DND-41 (cell line): Measurements from ENCODE around the gene MAP6.

ENCODE experiments used
- ATAC-seq: fragments of 200-7000 bp; cut with Tn5 transposase; 3 replicates; pipeline ENCODE4 v1.9.1; 2021; ENCODE audit warnings: low read depth; ENCODE audit not compliant: insufficient read depth
- DNase-seq: peaks from one replicate; pipeline ENCODE4 v3.0.0-alpha.2; 2020
- H2AFZ ChIP-seq: 2 replicates; pipeline ENCODE4 v1.6.0; 2012; ENCODE audit warnings: low read depth, low read length
- H3K27ac ChIP-seq: 2 replicates; pipeline ENCODE4 v1.5.1; 2012; ENCODE audit warnings: low read length, inconsistent platforms
- H3K27me3 ChIP-seq: fragments of 200-600 bp; sonication (generic); 2 replicates; pipeline ENCODE4 v1.6.0; 2012; ENCODE audit warnings: low read length, mild to moderate bottlenecking, inconsistent platforms; ENCODE audit not compliant: insufficient read depth, poor library complexity
- H3K36me3 ChIP-seq: 2 replicates; pipeline ENCODE4 v1.5.1; 2012; ENCODE audit warnings: low read length, inconsistent platforms; ENCODE audit not compliant: insufficient read depth
- H3K4me1 ChIP-seq: 2 replicates; pipeline ENCODE4 v1.5.1; 2012; ENCODE audit warnings: mild to moderate bottlenecking, low read length; ENCODE audit not compliant: insufficient read depth
- H3K4me2 ChIP-seq: 2 replicates; pipeline ENCODE4 v1.6.0; 2012; ENCODE audit warnings: mild to moderate bottlenecking, moderate library complexity, low read length, inconsistent platforms; ENCODE audit not compliant: insufficient read depth
- H3K4me3 ChIP-seq, 2 experiments: fragments of 200-600 bp in 1 of 2; shearing (Covaris generic) in 1 of 2; 2 replicates each; pipeline ENCODE4 v1.5.1; 2012 to 2016; ENCODE audit warnings: inconsistent platforms in 2 of 2, low read length in 2 of 2, mild to moderate bottlenecking in 2 of 2, low read depth in 1 of 2, moderate library complexity in 1 of 2
- H3K79me2 ChIP-seq: 2 replicates; pipeline ENCODE4 v1.6.0; 2012; ENCODE audit warnings: low read length, inconsistent platforms; ENCODE audit not compliant: insufficient read depth
- H3K9ac ChIP-seq: 2 replicates; pipeline ENCODE4 v1.6.0; 2012; ENCODE audit warnings: low read depth, mild to moderate bottlenecking, inconsistent platforms, low read length, moderate library complexity
- H3K9me3 ChIP-seq: 2 replicates; pipeline ENCODE4 v1.5.1; 2012; ENCODE audit warnings: low read length, moderate library complexity, mild to moderate bottlenecking, inconsistent platforms; ENCODE audit not compliant: insufficient read depth, severe bottlenecking
- H4K20me1 ChIP-seq: 2 replicates; pipeline ENCODE4 v1.6.0; 2012; ENCODE audit warnings: low read length; ENCODE audit not compliant: insufficient read depth
- EZH2 ChIP-seq: IDR thresholded peaks from 3 replicates; pipeline ENCODE4 v1.6.1; 2012; ENCODE audit warnings: borderline replicate concordance, low read depth, mild to moderate bottlenecking, moderate library complexity, low read length, inconsistent platforms; ENCODE audit not compliant: severe bottlenecking
- TF ChIP-seq, protein P1 (sequence below): IDR thresholded peaks from 2 replicates; pipeline ENCODE4 v1.5.1; 2012; ENCODE audit warnings: borderline replicate concordance, low read length, moderate library complexity, mild to moderate bottlenecking; ENCODE audit not compliant: poor library complexity, severe bottlenecking; ENCODE audit errors: extremely low read depth

MAP6 gene

GRCh38 chr11:75667831-75668450 lies 897 bp downstream of the MAP6 start:
- Histone ChIP-seq H4K20me1 (0 out of 2 replicates have a peak, but pooled peaks cover 2% of the 10 kb centered on the region), H3K4me1 (no peaks in the 10 kb centered on the region), H3K4me3 (no peak overlapping the region), H3K9ac (no peak overlapping the region), H3K27ac (no peak overlapping the region), H2AFZ (no peak overlapping the region), H3K4me2 (no peak overlapping the region), H3K9me3 (no peaks in the 10 kb centered on the region), H3K36me3 (no peaks in the 10 kb centered on the region), H3K27me3 (peaks cover 12% of the 10 kb centered on the region), H3K79me2 (no peaks in the 10 kb centered on the region)
- no peak for ATAC-seq
- no peak for DNase-seq
- TF ChIP-seq EZH2, result no peak
- TF ChIP-seq, protein P1, sequence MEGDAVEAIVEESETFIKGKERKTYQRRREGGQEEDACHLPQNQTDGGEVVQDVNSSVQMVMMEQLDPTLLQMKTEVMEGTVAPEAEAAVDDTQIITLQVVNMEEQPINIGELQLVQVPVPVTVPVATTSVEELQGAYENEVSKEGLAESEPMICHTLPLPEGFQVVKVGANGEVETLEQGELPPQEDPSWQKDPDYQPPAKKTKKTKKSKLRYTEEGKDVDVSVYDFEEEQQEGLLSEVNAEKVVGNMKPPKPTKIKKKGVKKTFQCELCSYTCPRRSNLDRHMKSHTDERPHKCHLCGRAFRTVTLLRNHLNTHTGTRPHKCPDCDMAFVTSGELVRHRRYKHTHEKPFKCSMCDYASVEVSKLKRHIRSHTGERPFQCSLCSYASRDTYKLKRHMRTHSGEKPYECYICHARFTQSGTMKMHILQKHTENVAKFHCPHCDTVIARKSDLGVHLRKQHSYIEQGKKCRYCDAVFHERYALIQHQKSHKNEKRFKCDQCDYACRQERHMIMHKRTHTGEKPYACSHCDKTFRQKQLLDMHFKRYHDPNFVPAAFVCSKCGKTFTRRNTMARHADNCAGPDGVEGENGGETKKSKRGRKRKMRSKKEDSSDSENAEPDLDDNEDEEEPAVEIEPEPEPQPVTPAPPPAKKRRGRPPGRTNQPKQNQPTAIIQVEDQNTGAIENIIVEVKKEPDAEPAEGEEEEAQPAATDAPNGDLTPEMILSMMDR, result no peak

DNA sequence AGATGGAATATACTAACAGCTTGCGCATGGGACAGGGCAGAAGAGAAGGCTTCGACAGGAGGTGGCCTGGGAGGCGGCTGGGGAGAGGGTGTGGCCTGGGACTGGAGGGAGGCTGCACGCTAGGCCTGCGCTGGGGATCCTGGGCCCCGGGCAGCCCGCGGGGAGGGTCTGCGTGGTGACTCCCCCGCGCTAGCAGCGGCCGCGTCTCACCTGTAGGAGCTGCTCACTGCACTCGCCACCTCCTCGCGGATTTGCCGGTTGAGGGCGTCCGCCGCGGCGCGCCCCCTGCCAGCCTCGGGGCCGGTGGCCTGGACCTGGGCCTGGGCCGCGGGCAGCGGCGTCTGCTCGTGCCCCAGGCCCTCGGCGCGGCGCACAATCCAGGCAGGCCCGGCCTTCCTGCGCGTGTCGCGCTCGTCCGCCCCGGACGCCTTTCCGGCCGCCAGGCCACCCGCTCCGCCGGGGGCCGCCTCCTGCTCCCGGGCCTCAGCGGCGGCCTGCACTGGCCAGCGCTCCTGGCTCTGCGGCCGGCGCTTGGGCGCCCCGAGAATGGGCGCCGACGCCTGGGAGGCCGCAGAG lies 1.5 kb downstream of the MAP6 start:
- Histone ChIP-seq H4K20me1 (0 out of 2 replicates have a peak, but pooled peaks cover 2% of the 10 kb centered on the region), H3K79me2 (no peaks in the 10 kb centered on the region), H3K9me3 (no peaks in the 10 kb centered on the region), H3K4me2 (no peak overlapping the region), H3K36me3 (no peaks in the 10 kb centered on the region), H3K27ac (no peak overlapping the region), H3K4me1 (no peaks in the 10 kb centered on the region), H3K27me3 (peaks cover 12% of the 10 kb centered on the region), H3K4me3 (no peak overlapping the region), H3K9ac (no peak overlapping the region), H2AFZ (no peak overlapping the region)
- DNase-seq (no peak), ATAC-seq (no peak)
- TF ChIP-seq EZH2, result no peak
- TF ChIP-seq, protein P1, result no peak

- peaks cover 12% of the 10 kb centered on the region for H3K27me3 ChIP-seq
- TF ChIP-seq, protein P1, result no peak
- no peak for TF ChIP-seq EZH2
- no peak overlapping the region for H2AFZ ChIP-seq
- no peaks in the 10 kb centered on the region for H3K79me2 ChIP-seq
- H4K20me1 ChIP-seq, result 0 out of 2 replicates have a peak, but pooled peaks cover 2% of the 10 kb centered on the region
- H3K4me2 ChIP-seq, result no peak overlapping the region
- no peak for DNase-seq
- H3K9me3 ChIP-seq, result no peaks in the 10 kb centered on the region
- H3K9ac ChIP-seq, result no peak overlapping the region
- no peaks in the 10 kb centered on the region for H3K4me1 ChIP-seq
- no peak overlapping the region for H3K27ac ChIP-seq
- ATAC-seq, result no peak
- no peak overlapping the region for H3K4me3 ChIP-seq
- no peaks in the 10 kb centered on the region for H3K36me3 ChIP-seq
These were observed 2.8 kb downstream of the MAP6 start for GRCh38 chr11:75665990-75666389.
